GM12892 (cell line): ENCODE data around the gene ELN.

Experiments used
- POLR2A ChIP-seq: IDR thresholded peaks from 2 replicates; pipeline ENCODE4 v1.6.1; 2011; ENCODE audit warnings: low read depth, low read length, control low read depth
- POLR2AphosphoS5 ChIP-seq: IDR thresholded peaks from 2 replicates; pipeline ENCODE4 v1.6.1; 2011; ENCODE audit warnings: low read depth, low read length, control low read depth
- TAF1 ChIP-seq: IDR thresholded peaks from 2 replicates; pipeline ENCODE4 v1.6.1; 2011; ENCODE audit warnings: low read depth, mild to moderate bottlenecking, control low read depth, low read length, borderline replicate concordance

DNA sequence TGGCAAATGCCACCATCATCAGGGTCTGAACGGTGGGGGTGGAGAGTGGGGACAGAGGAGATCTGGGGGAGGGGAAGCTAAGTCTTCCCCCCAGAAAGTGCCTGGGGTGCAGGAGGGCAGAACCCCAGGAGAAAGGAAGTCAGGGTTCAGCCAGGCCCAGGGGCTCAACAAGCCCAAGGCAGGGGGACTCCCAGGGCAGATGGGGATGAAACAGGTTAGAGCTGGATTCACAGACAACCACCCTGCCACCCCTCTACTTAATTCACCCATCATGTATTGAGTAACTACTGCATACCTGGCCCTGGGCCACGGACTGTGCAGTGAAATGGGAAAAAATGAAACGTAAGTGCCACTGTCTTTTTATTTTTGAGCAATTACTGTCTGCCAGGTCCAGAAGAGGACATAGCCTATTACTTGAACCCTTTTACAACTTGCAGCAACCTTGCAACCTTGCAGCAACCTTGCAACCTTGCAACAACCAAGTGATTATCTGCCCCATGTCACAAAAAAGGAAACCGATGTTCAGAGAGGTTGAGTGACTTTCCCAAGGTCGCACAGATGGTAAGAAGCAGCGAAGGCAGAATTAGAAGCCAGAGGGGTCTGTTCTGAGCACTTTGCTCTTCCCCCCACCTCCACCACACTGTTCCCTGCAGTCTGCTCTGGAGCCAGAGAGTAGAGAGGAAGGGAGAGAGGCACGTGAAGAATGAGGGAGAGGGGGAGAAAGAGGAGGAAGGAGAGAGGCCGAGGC, 4.8 kb downstream of the ELN start:
- TF ChIP-seq POLR2AphosphoS5 (no peak), TAF1 (no peak), POLR2A (no peak)
